SH-SY5Y (cell line): ENCODE results near the gene MED13L.

ENCODE experiments used
- GATA2 ChIP-seq: IDR thresholded peaks from 2 replicates; pipeline ENCODE4 v1.6.1; 2011; ENCODE audit warnings: mild to moderate bottlenecking, low read depth, low read length
- GATA3 ChIP-seq: IDR thresholded peaks from 2 replicates; pipeline ENCODE4 v1.6.1; 2011; ENCODE audit warnings: low read depth, mild to moderate bottlenecking, low read length, moderate library complexity

- TF ChIP-seq GATA3 (no peak), GATA2 (no peak)
These were observed 223.9 kb downstream of the MED13L start for GRCh38 chr12:116053479-116054200.
